ENCODE results near the gene MRM2. TPM values are rescaled to one million over a fixed set of nuclear protein-coding genes. Genes with fewer than 3 reads are reported as not detected.

Gene MRM2
- total and polyA plus RNA-seq, 2 donors (not counting 1 experiment from before 2014, with no cell fraction given), result 14.9 to 19.3 TPM

GRCh38 chr7:2289111-2289586 lies 47.1 kb upstream of the MRM2 start:
- no peak overlapping the region for H3K9ac ChIP-seq (ENCODE audit: insufficient read depth, low read length)
- H3K36me3 ChIP-seq (ENCODE audit: control insufficient read depth, insufficient read depth, low read length), result no peaks in the 10 kb centered on the region
- H3K79me2 ChIP-seq (ENCODE audit: control insufficient read depth, insufficient read depth, low read length), result peaks cover 1% of the 10 kb centered on the region
- no peak for DNase-seq (ENCODE audit: low read depth in 2 of 2)
- TF ChIP-seq CTCF (conservative IDR thresholded peaks at IDR 0.05 in 1 of 2, IDR thresholded peaks at IDR 0.05 in 1 of 2; ENCODE audit: low read depth in 1 of 2, low read length in 2 of 2) (no peak), EZH2 (IDR thresholded peaks at IDR 0.05; ENCODE audit: low read length, missing control alignments) (no peak)
- H2AFZ ChIP-seq (ENCODE audit: low read length), result no peak overlapping the region
- H3K27ac ChIP-seq (ENCODE audit: insufficient read depth, low read length), result no peak overlapping the region
- H3K4me2 ChIP-seq (ENCODE audit: extremely low read depth, insufficient read depth, low read length), result peak overlapping the region; percentile 40
- no peak overlapping the region for H3K4me3 ChIP-seq (replicated peaks in 1 of 4; ENCODE audit: control extremely low read depth in 1 of 4, insufficient read depth in 1 of 4, low read depth in 3 of 4, low read length in 4 of 4)
- no peaks in the 10 kb centered on the region for H4K20me1 ChIP-seq (ENCODE audit: control insufficient read depth, extremely low read depth, insufficient read depth, low read length)
- no peaks in the 10 kb centered on the region for H3K4me1 ChIP-seq (ENCODE audit: control insufficient read depth, extremely low read depth, insufficient read depth, low read length)
- no peaks in the 10 kb centered on the region for H3K27me3 ChIP-seq (ENCODE audit: control insufficient read depth, insufficient read depth, low read length)
- no peaks in the 10 kb centered on the region for H3K9me3 ChIP-seq (ENCODE audit: control insufficient read depth, insufficient read depth, low read depth, low read length)

- no peak overlapping the region for H2AFZ ChIP-seq (ENCODE audit: low read length)
These were observed 46.5 kb upstream of the MRM2 start for GRCh38 chr7:2288503-2288902.

GRCh38 chr7:2287745-2288144 lies 45.7 kb upstream of the MRM2 start:
- no peaks in the 10 kb centered on the region for H3K27me3 ChIP-seq (ENCODE audit: control insufficient read depth, insufficient read depth, low read length)
- no peak for DNase-seq (ENCODE audit: low read depth in 2 of 2)
- H3K4me2 ChIP-seq (ENCODE audit: extremely low read depth, insufficient read depth, low read length), result no peak overlapping the region
- H3K27ac ChIP-seq (ENCODE audit: insufficient read depth, low read length), result no peak overlapping the region
- H3K79me2 ChIP-seq (ENCODE audit: control insufficient read depth, insufficient read depth, low read length), result peaks cover 1% of the 10 kb centered on the region
- no peak overlapping the region for H3K9ac ChIP-seq (ENCODE audit: insufficient read depth, low read length)
- H3K4me1 ChIP-seq (ENCODE audit: control insufficient read depth, extremely low read depth, insufficient read depth, low read length), result no peaks in the 10 kb centered on the region
- H3K36me3 ChIP-seq (ENCODE audit: control insufficient read depth, insufficient read depth, low read length), result no peaks in the 10 kb centered on the region
- TF ChIP-seq CTCF (conservative IDR thresholded peaks at IDR 0.05 in 1 of 2, IDR thresholded peaks at IDR 0.05 in 1 of 2; ENCODE audit: low read depth in 1 of 2, low read length in 2 of 2), result no peak
- no peak for TF ChIP-seq EZH2 (IDR thresholded peaks at IDR 0.05; ENCODE audit: low read length, missing control alignments)
- no peaks in the 10 kb centered on the region for H4K20me1 ChIP-seq (ENCODE audit: control insufficient read depth, extremely low read depth, insufficient read depth, low read length)
- no peak overlapping the region for H3K4me3 ChIP-seq (replicated peaks in 1 of 4; ENCODE audit: control extremely low read depth in 1 of 4, insufficient read depth in 1 of 4, low read depth in 3 of 4, low read length in 4 of 4)
- H2AFZ ChIP-seq (ENCODE audit: low read length), result no peak overlapping the region
- H3K9me3 ChIP-seq (ENCODE audit: control insufficient read depth, insufficient read depth, low read depth, low read length), result no peaks in the 10 kb centered on the region

More at GRCh38 chr7:2288503-2288902, 46.5 kb upstream of the MRM2 start:
- H4K20me1 ChIP-seq (ENCODE audit: control insufficient read depth, extremely low read depth, insufficient read depth, low read length), result no peaks in the 10 kb centered on the region
- H3K4me1 ChIP-seq (ENCODE audit: control insufficient read depth, extremely low read depth, insufficient read depth, low read length), result no peaks in the 10 kb centered on the region
- no peak overlapping the region for H3K27ac ChIP-seq (ENCODE audit: insufficient read depth, low read length)
- H3K4me2 ChIP-seq (ENCODE audit: extremely low read depth, insufficient read depth, low read length), result no peak overlapping the region
- H3K9ac ChIP-seq (ENCODE audit: insufficient read depth, low read length), result no peak overlapping the region
- H3K27me3 ChIP-seq (ENCODE audit: control insufficient read depth, insufficient read depth, low read length), result no peaks in the 10 kb centered on the region
- no peak for DNase-seq (ENCODE audit: low read depth in 2 of 2)
- TF ChIP-seq CTCF (conservative IDR thresholded peaks at IDR 0.05 in 1 of 2, IDR thresholded peaks at IDR 0.05 in 1 of 2; ENCODE audit: low read depth in 1 of 2, low read length in 2 of 2), result no peak
- no peak for TF ChIP-seq EZH2 (IDR thresholded peaks at IDR 0.05; ENCODE audit: low read length, missing control alignments)
- no peaks in the 10 kb centered on the region for H3K36me3 ChIP-seq (ENCODE audit: control insufficient read depth, insufficient read depth, low read length)
- H3K79me2 ChIP-seq (ENCODE audit: control insufficient read depth, insufficient read depth, low read length), result peaks cover 1% of the 10 kb centered on the region
- no peak overlapping the region for H3K4me3 ChIP-seq (replicated peaks in 1 of 4; ENCODE audit: control extremely low read depth in 1 of 4, insufficient read depth in 1 of 4, low read depth in 3 of 4, low read length in 4 of 4)
- H3K9me3 ChIP-seq (ENCODE audit: control insufficient read depth, insufficient read depth, low read depth, low read length), result no peaks in the 10 kb centered on the region
